K562 (cell line): ENCODE results near the gene NAV2. TPM values are rescaled to one million over a fixed set of nuclear protein-coding genes. Genes with fewer than 3 reads are reported as not detected.

ENCODE experiments used
- ATAC-seq: fragments of 200-7000 bp; cut with Tn5 transposase; 3 replicates; pipeline ENCODE4 v1.9.1; 2020; ENCODE audit warnings: moderate library complexity
- BruUV-seq: library from RNA; stranded (reverse); fragments of 400-500 nt; replicated peaks from 2 replicates; lab custom pipeline; 2021; lab: Mats Ljungman, UMichigan
- CTCF ChIA-PET: fragments of 300-600 bp; formaldehyde crosslinking; extraction: SDS; loops from one replicate; lab custom pipeline; 2021; ENCODE audit warnings: low intra/inter-chr PET ratio; lab: Yijun Ruan, JAX
- POLR2A ChIA-PET: fragments of 300-600, 350-650 bp; sonication (Branson Sonifier 250); formaldehyde crosslinking; extraction: SDS; loops from one replicate; lab custom pipeline; 2021; ENCODE audit warnings: antibody characterized with exemption, inconsistent platforms; lab: Yijun Ruan, JAX
- DNase-seq, 4 experiments: peaks; one replicate each; pipeline versions ENCODE4 v3.0.0 to v3.0.0-alpha.2; 2011 to 2018; ENCODE audit warnings: low spot score in 3 of 4, mixed read lengths in 3 of 4; ENCODE audit errors: extremely low read depth in 1 of 4
- FAIRE-seq: peaks from 2 replicates; lab custom pipeline; 2011; peaks lifted over from hg19 to GRCh38; lab: Jason Lieb, UNC
- H2AFZ ChIP-seq: 2 replicates; pipeline ENCODE4 v1.6.0; 2011; ENCODE audit warnings: low read depth, low read length, control low read depth, inconsistent platforms
- H3K27ac ChIP-seq: fragments of 200-600 bp; 3 replicates; pipeline ENCODE4 v1.8.0; 2011; ENCODE audit warnings: low read depth, mild to moderate bottlenecking, control low read depth, inconsistent platforms, low read length, moderate library complexity, mixed read lengths; ENCODE audit errors: extremely low read depth
- H3K27me3 ChIP-seq, 2 experiments: fragments of 300-600 bp in 1 of 2; 2 replicates in 1 of 2; 3 replicates in 1 of 2; pipeline versions ENCODE4 v1.6.0 to v1.8.0; 2011; ENCODE audit warnings: inconsistent platforms in 2 of 2, low read length in 2 of 2, mild to moderate bottlenecking in 1 of 2, mixed read lengths in 1 of 2, moderate library complexity in 1 of 2; ENCODE audit not compliant: control insufficient read depth in 2 of 2, insufficient read depth in 2 of 2
- H3K36me3 ChIP-seq: fragments of 300-600 bp; 3 replicates; pipeline ENCODE4 v1.8.0; 2011; ENCODE audit warnings: mild to moderate bottlenecking, low read length, inconsistent platforms; ENCODE audit not compliant: control insufficient read depth, insufficient read depth
- H3K4me1 ChIP-seq, 2 experiments: fragments of 200-600 bp in 1 of 2; replicated peaks in 1 of 2; 2 replicates in 1 of 2; 3 replicates in 1 of 2; pipeline versions ENCODE4 v1.5.1 to v1.8.0; 2011; ENCODE audit warnings: inconsistent platforms in 2 of 2, low read length in 2 of 2, mild to moderate bottlenecking in 1 of 2, mixed read lengths in 1 of 2, moderate library complexity in 1 of 2; ENCODE audit not compliant: control insufficient read depth in 2 of 2, insufficient read depth in 2 of 2
- H3K4me2 ChIP-seq: 2 replicates; pipeline ENCODE4 v1.6.1; 2011; ENCODE audit warnings: low read length, control low read depth, inconsistent platforms, mixed read lengths; ENCODE audit not compliant: insufficient read depth
- H3K4me3 ChIP-seq: fragments of 200-600 bp; sonication (generic), shearing (Covaris generic); 2 replicates; pipeline ENCODE4 v1.5.1; 2016; ENCODE audit warnings: control low read depth, inconsistent platforms
- H3K79me2 ChIP-seq: fragments of 200-600 bp; 3 replicates; pipeline ENCODE4 v1.8.0; 2011; ENCODE audit warnings: low read length, inconsistent platforms; ENCODE audit not compliant: control insufficient read depth, insufficient read depth
- H3K9ac ChIP-seq, 2 experiments: 2 replicates each; pipeline versions ENCODE4 v1.6.0 to v1.6.1; 2011; ENCODE audit warnings: low read depth in 2 of 2, low read length in 2 of 2, control low read depth in 1 of 2, inconsistent platforms in 1 of 2, mild to moderate bottlenecking in 1 of 2, mixed read lengths in 1 of 2; ENCODE audit not compliant: insufficient read depth in 1 of 2
- H3K9me1 ChIP-seq: one replicate; pipeline ENCODE4 v1.6.0; 2011; ENCODE audit warnings: inconsistent platforms, mild to moderate bottlenecking, low read length, moderate library complexity; ENCODE audit not compliant: control insufficient read depth, insufficient read depth
- H3K9me3 ChIP-seq: replicated peaks from 2 replicates; pipeline ENCODE4 v1.5.1; 2011; ENCODE audit warnings: low read depth, low read length, inconsistent platforms; ENCODE audit not compliant: control insufficient read depth, insufficient read depth
- H4K20me1 ChIP-seq: replicated peaks from 2 replicates; pipeline ENCODE4 v1.6.1; 2011; ENCODE audit warnings: low read length, inconsistent platforms, mixed read lengths; ENCODE audit not compliant: control insufficient read depth, insufficient read depth
- BACH1 ChIP-seq: fragments of 200-800 bp; sonication (Bioruptor generic); IDR thresholded peaks from 2 replicates; pipeline ENCODE4 v1.6.1; 2016; ENCODE audit warnings: missing genetic modification characterization, missing compliant biosample characterization
- KLF1 ChIP-seq: fragments of 450-650 bp; IDR thresholded peaks from 2 replicates; pipeline ENCODE4 v1.6.1; 2016; ENCODE audit warnings: missing genetic modification characterization, missing compliant biosample characterization
- RBFOX2 ChIP-seq: fragments of 200-400 bp; formaldehyde crosslinking; IDR thresholded peaks from 2 replicates; pipeline ENCODE4 v1.6.1; 2017; ENCODE audit warnings: low read depth, mild to moderate bottlenecking, low read length, moderate library complexity
- SUPT5H ChIP-seq: fragments of 450-650 bp; IDR thresholded peaks from 2 replicates; pipeline ENCODE4 v1.6.1; 2016
- TAF1 ChIP-seq: IDR thresholded peaks from 2 replicates; pipeline ENCODE4 v1.6.1; 2011; ENCODE audit warnings: mild to moderate bottlenecking, low read length, moderate library complexity; ENCODE audit not compliant: insufficient read depth, control insufficient read depth, severe bottlenecking; ENCODE audit errors: extremely low read depth
- TCF3 ChIP-seq: sonication (generic); formaldehyde crosslinking; IDR thresholded peaks from 2 replicates; pipeline ENCODE4 v1.4.0; 2020; ENCODE audit warnings: mild to moderate bottlenecking, missing genetic modification reagents
- TEAD4 ChIP-seq, 2 experiments: sonication (generic) in 1 of 2; formaldehyde crosslinking in 1 of 2; IDR thresholded peaks; 2 replicates each; pipeline versions ENCODE4 v1.6.1 to v1.8.0; 2012 to 2022; ENCODE audit warnings: borderline replicate concordance in 1 of 2, inconsistent platforms in 1 of 2, low read length in 1 of 2, mild to moderate bottlenecking in 1 of 2, missing genetic modification reagents in 1 of 2
- U2AF1 ChIP-seq: fragments of 200-400 bp; formaldehyde crosslinking; optimal IDR thresholded peaks from 2 replicates; pipeline ENCODE3; 2017; ENCODE audit warnings: mild to moderate bottlenecking, low read depth, low read length, moderate library complexity
- ZNF436 ChIP-seq: fragments of 250-450, 450-650 bp; sonication (Bioruptor Pico); formaldehyde crosslinking; IDR thresholded peaks from 2 replicates; pipeline ENCODE4 v1.7.0; 2020; ENCODE audit warnings: mild to moderate bottlenecking
- ZNF644 ChIP-seq: fragments of 200-800 bp; sonication (Bioruptor generic); IDR thresholded peaks from 2 replicates; pipeline ENCODE4 v1.6.1; 2016; ENCODE audit warnings: low read depth, missing genetic modification characterization, missing compliant biosample characterization
- WGBS: fragments of 100-300 bp; shearing (Covaris generic); methylation state at CpG from one replicate; pipeline ENCODE4 v1.1.6; 2016; ENCODE audit warnings: low coverage, mixed read lengths; ENCODE audit not compliant: insufficient coverage; ENCODE audit errors: missing lambda C conversion rate; 5-methylcytosine and 5-hydroxymethylcytosine counted together
- in situ Hi-C: fragments of 300-500 bp; cut with MboI; formaldehyde crosslinking; loops from 4 replicates; pipeline ENCODE4 v1.15.0; 2018; ENCODE audit warnings: inconsistent platforms, mixed read lengths
- intact Hi-C: fragments of 100-400 bp; cut with micrococcal nuclease; formaldehyde crosslinking; loops from 2 replicates; pipeline ENCODE4 v1.14.2; 2022
- polyA plus RNA-seq, 8 experiments: library from polyadenylated mRNA; depleted of rRNA in 4 of 8; stranded (reverse) in 5 of 8; unstranded in 3 of 8; fragments of >200 nt; fragmentation: Nextera tagmentation in 2 of 8; fragmentation: Illumina TruSeq in 1 of 8; extraction: Ambion mirVana in 2 of 8; extraction: Trizol in 1 of 8; gene quantifications; 2 replicates each; pipeline versions ENCODE4 v1.2.1 to v1.2.3, GENCODE V29; 2011 to 2014; ENCODE audit warnings: inconsistent platforms in 1 of 8, missing spikeins in 1 of 8
- total RNA-seq, 7 experiments: library from RNA; depleted of rRNA in 6 of 7; stranded (reverse); fragments of >200 nt in 6 of 7; fragmentation: Illumina TruSeq in 2 of 7; extraction: Trizol in 2 of 7; gene quantifications; 2 replicates each; pipeline versions ENCODE4 v1.2.1 to v1.2.3, GENCODE V29; 2011 to 2021; ENCODE audit warnings: low replicate concordance in 1 of 7
- TF ChIP-seq, protein P1 (sequence below): fragments of 250-450 bp; sonication (Bioruptor Pico); IDR thresholded peaks from 2 replicates; pipeline ENCODE4 v1.8.0; 2022; ENCODE audit warnings: inconsistent platforms, mild to moderate bottlenecking, moderate library complexity, borderline replicate concordance
- TF ChIP-seq, protein P2 (sequence below), 2 experiments: fragments of 450-650 bp; formaldehyde crosslinking in 1 of 2; IDR thresholded peaks; 2 replicates each; pipeline versions ENCODE4 v1.4.0 to v1.6.1; 2014 to 2020; ENCODE audit warnings: mild to moderate bottlenecking in 2 of 2, borderline replicate concordance in 1 of 2, low read depth in 1 of 2

Gene NAV2
- total and polyA plus RNA-seq, 9 of the 15 experiments (the other 6 are each of a cell fraction or from before 2014, with no cell fraction given) = 0.03 to 0.35 (median 0.05) TPM

DNA sequence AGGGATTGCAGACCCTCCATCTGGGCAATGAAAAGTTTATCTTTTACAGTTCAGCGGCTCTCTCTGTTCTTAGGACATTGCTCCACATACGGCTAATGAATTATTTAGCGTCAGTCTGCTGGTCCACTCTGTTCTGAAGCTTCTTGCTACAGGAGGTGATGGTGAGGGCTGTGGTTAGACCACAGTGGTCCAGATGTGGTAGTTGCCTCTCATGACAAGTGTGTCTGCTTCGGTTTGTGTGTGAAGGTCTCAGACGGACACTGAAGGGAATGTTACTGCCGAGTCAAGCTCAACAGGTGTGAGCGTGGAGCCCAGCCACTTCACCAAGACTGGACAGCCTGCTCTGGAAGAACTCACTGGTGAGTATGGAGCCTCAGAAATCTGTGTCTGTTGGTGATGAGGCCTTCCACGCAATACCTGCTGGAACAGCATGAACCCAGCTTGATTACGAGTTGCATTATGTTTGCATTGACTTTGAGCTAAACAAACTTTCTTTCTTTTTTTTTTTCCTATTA, 226.8 kb downstream of the NAV2 start:
- H3K4me3 ChIP-seq = no peak overlapping the region
- peaks cover 8 to 32% of the 10 kb centered on the region in 2 experiments for H3K27me3 ChIP-seq
- H3K4me1 ChIP-seq = no peaks in the 10 kb centered on the region; a peak in 1 of 5 replicates
- no peaks in the 10 kb centered on the region for H3K79me2 ChIP-seq
- DNase-seq (no peak), ATAC-seq (no peak), FAIRE-seq (no peak)
- BruUV-seq = no TSS peak
- CTCF ChIA-PET = interaction anchor here (2.2 kb wide), 1 partner anchor 193 kb away, joined by 25 read pairs; no protein-coding TSS in a partner anchor
- no peak overlapping the region for H3K9ac ChIP-seq
- no peaks in the 10 kb centered on the region for H3K36me3 ChIP-seq
- POLR2A ChIA-PET = interaction anchor here (0.7 kb wide), 1 partner anchor 78 kb away, joined by 3 read pairs; no protein-coding TSS in a partner anchor
- H3K9me1 ChIP-seq = no peaks in the 10 kb centered on the region
- H3K4me2 ChIP-seq = no peak overlapping the region
- no peaks in the 10 kb centered on the region for H3K9me3 ChIP-seq
- peaks cover 5% of the 10 kb centered on the region; the same call in 1 of the 2 replicates for H4K20me1 ChIP-seq
- WGBS = 3% methylated on average over 9 of the region's 9 CpGs
- intact Hi-C loops (loop anchor here (5.0 kb wide), 2 partner anchors 398 to 418 kb away; no protein-coding TSS in a partner anchor), in situ Hi-C loops (loop anchor here (10.0 to 25.0 kb wide), 2 partner anchors 395 to 673 kb away; no protein-coding TSS in a partner anchor)
- no peak overlapping the region for H3K27ac ChIP-seq
- H2AFZ ChIP-seq = no peak overlapping the region
- TF ChIP-seq TAF1 (no peak), U2AF1 (no peak), ZNF436 (CRISPR knock-in tag) (no peak), RBFOX2 (no peak), KLF1 (tag) (no peak), TEAD4 (IDR thresholded peaks at IDR 0.05; ENCODE audit: low read length) (no peak), TEAD4 (CRISPR knock-in tag; IDR thresholded peaks at IDR 0.05; ENCODE audit: borderline replicate concordance) (no peak), BACH1 (tag) (no peak), SUPT5H (no peak), ZNF644 (no peak), TCF3 (CRISPR knock-in tag) (no peak)
- TF ChIP-seq, protein P1, sequence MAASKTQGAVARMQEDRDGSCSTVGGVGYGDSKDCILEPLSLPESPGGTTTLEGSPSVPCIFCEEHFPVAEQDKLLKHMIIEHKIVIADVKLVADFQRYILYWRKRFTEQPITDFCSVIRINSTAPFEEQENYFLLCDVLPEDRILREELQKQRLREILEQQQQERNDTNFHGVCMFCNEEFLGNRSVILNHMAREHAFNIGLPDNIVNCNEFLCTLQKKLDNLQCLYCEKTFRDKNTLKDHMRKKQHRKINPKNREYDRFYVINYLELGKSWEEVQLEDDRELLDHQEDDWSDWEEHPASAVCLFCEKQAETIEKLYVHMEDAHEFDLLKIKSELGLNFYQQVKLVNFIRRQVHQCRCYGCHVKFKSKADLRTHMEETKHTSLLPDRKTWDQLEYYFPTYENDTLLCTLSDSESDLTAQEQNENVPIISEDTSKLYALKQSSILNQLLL = no peak
- TF ChIP-seq, protein P2, sequence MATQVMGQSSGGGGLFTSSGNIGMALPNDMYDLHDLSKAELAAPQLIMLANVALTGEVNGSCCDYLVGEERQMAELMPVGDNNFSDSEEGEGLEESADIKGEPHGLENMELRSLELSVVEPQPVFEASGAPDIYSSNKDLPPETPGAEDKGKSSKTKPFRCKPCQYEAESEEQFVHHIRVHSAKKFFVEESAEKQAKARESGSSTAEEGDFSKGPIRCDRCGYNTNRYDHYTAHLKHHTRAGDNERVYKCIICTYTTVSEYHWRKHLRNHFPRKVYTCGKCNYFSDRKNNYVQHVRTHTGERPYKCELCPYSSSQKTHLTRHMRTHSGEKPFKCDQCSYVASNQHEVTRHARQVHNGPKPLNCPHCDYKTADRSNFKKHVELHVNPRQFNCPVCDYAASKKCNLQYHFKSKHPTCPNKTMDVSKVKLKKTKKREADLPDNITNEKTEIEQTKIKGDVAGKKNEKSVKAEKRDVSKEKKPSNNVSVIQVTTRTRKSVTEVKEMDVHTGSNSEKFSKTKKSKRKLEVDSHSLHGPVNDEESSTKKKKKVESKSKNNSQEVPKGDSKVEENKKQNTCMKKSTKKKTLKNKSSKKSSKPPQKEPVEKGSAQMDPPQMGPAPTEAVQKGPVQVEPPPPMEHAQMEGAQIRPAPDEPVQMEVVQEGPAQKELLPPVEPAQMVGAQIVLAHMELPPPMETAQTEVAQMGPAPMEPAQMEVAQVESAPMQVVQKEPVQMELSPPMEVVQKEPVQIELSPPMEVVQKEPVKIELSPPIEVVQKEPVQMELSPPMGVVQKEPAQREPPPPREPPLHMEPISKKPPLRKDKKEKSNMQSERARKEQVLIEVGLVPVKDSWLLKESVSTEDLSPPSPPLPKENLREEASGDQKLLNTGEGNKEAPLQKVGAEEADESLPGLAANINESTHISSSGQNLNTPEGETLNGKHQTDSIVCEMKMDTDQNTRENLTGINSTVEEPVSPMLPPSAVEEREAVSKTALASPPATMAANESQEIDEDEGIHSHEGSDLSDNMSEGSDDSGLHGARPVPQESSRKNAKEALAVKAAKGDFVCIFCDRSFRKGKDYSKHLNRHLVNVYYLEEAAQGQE (IDR thresholded peaks at IDR 0.05; ENCODE audit: borderline replicate concordance) = no peak
- TF ChIP-seq, protein P2 (CRISPR knock-in tag; IDR thresholded peaks at IDR 0.05; ENCODE audit: low read depth) = no peak
